ENCODE data around the gene FHIT.

Gene FHIT

GRCh38 chr3:60867200-60867599 is 384.1 kb downstream of the FHIT start:
- DNase-seq (ENCODE audit: low spot score): no peak
- in situ Hi-C loops (cut with MboI; ENCODE audit: low sequenced_read_pairs, unreplicated experiment): no loop called here
- no peak for TF ChIP-seq CTCF (IDR thresholded peaks at IDR 0.05; ENCODE audit: borderline replicate concordance, control extremely low read depth, extremely low read depth, insufficient read depth, missing control alignments)

- TF ChIP-seq CTCF (IDR thresholded peaks at IDR 0.05; ENCODE audit: borderline replicate concordance, control extremely low read depth, extremely low read depth, insufficient read depth, missing control alignments): no peak
- DNase-seq (ENCODE audit: low spot score): no peak
- in situ Hi-C loops (cut with MboI; ENCODE audit: low sequenced_read_pairs, unreplicated experiment): no loop called here
These were observed 394.8 kb downstream of the FHIT start for GRCh38 chr3:60856257-60857046.

DNA sequence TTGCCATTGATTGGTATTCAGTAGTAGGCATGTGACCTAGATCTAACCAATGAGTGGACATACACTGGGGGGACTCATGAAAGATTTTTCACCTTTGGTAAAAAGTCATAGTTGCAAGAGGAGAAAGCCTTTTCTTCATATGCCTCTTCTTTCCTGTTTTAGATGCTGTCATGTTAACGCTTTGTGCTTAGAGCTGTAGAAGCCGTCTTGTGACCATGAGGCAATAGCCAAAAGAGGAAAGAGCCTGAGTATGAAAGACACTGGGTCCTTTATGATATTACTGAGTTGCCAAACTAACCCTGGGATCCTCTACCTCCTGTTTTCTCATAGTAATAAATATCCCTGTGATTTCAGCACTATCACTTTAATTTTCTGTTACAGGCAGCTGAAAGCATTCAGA is 396.0 kb downstream of the FHIT start:
- no peak for TF ChIP-seq CTCF (IDR thresholded peaks at IDR 0.05; ENCODE audit: borderline replicate concordance, control extremely low read depth, extremely low read depth, insufficient read depth, missing control alignments)
- in situ Hi-C loops (cut with MboI; ENCODE audit: low sequenced_read_pairs, unreplicated experiment): no loop called here
- no peak for DNase-seq (ENCODE audit: low spot score)

DNA sequence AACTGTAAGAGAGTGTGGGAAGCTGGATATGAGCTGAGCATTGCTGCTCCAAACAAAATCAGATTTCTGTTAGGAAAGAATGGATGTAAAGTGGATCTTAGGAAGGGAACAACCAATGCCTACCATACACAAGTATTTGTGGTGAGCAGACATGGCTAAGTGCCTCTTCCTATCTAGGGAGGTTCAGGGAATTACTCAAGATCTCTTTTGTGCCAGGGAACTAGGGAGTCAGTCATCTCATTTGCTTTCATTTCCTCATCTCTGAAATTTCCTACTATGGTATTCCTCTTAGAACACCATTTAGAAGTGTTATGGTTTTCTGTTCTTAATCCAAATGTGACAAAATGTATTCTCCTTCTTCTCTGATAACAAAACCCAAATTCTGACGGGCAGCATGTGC is 396.5 kb downstream of the FHIT start:
- DNase-seq (ENCODE audit: low spot score): no peak
- in situ Hi-C loops (cut with MboI; ENCODE audit: low sequenced_read_pairs, unreplicated experiment): no loop called here

GRCh38 chr3:60847791-60848190 is 403.5 kb downstream of the FHIT start:
- TF ChIP-seq CTCF (IDR thresholded peaks at IDR 0.05; ENCODE audit: borderline replicate concordance, control extremely low read depth, extremely low read depth, insufficient read depth, missing control alignments): no peak
- no peak for DNase-seq (ENCODE audit: low spot score)
- in situ Hi-C loops (cut with MboI; ENCODE audit: low sequenced_read_pairs, unreplicated experiment): no loop called here

More for the DNA sequence above, 396.5 kb downstream of the FHIT start:
- no peak for TF ChIP-seq CTCF (IDR thresholded peaks at IDR 0.05; ENCODE audit: borderline replicate concordance, control extremely low read depth, extremely low read depth, insufficient read depth, missing control alignments)

- in situ Hi-C loops (cut with MboI; ENCODE audit: low sequenced_read_pairs, unreplicated experiment): no loop called here
- TF ChIP-seq CTCF (IDR thresholded peaks at IDR 0.05; ENCODE audit: borderline replicate concordance, control extremely low read depth, extremely low read depth, insufficient read depth, missing control alignments): no peak
- DNase-seq (ENCODE audit: low spot score): no peak
These were observed 407.0 kb downstream of the FHIT start for GRCh38 chr3:60844256-60844655.
